HepG2 (cell line): ENCODE data around the gene PCAT7. TPM values are rescaled to one million over a fixed set of nuclear protein-coding genes. Genes with fewer than 3 reads are reported as not detected.

Experiments used
- ARHGAP35 ChIP-seq: sonication (generic); formaldehyde crosslinking; IDR thresholded peaks from 2 replicates; pipeline ENCODE4 v1.9.0; 2022; ENCODE audit warnings: mild to moderate bottlenecking, inconsistent platforms, moderate library complexity, missing genetic modification reagents, borderline replicate concordance
- CREB1 ChIP-seq, 2 experiments: fragments of 450-650 bp in 1 of 2; IDR thresholded peaks; 2 replicates each; pipeline ENCODE4 v1.6.1; 2016 to 2017; ENCODE audit warnings: control low read depth in 1 of 2, mild to moderate bottlenecking in 1 of 2, missing compliant biosample characterization in 1 of 2, missing genetic modification characterization in 1 of 2
- ELF1 ChIP-seq: sonication (generic); formaldehyde crosslinking; IDR thresholded peaks from 2 replicates; pipeline ENCODE4 v1.4.0; 2020; ENCODE audit warnings: missing genetic modification reagents
- FOXK1 ChIP-seq: sonication (generic); formaldehyde crosslinking; IDR thresholded peaks from 2 replicates; pipeline ENCODE4 v1.4.0; 2020; ENCODE audit warnings: low read depth, missing genetic modification reagents, borderline replicate concordance
- HES4 ChIP-seq: sonication (generic); formaldehyde crosslinking; IDR thresholded peaks from 2 replicates; pipeline ENCODE4 v1.9.0; 2021; ENCODE audit warnings: mild to moderate bottlenecking, missing genetic modification reagents, borderline replicate concordance
- HIVEP1 ChIP-seq: sonication (generic); formaldehyde crosslinking; IDR thresholded peaks from 2 replicates; pipeline ENCODE4 v1.4.0; 2020; ENCODE audit warnings: mild to moderate bottlenecking, missing genetic modification reagents
- MYC ChIP-seq: sonication (generic); formaldehyde crosslinking; IDR thresholded peaks from 2 replicates; pipeline ENCODE4 v1.9.0; 2021; ENCODE audit warnings: missing genetic modification reagents, borderline replicate concordance
- RFX5 ChIP-seq: IDR thresholded peaks from 2 replicates; pipeline ENCODE4 v1.6.1; 2011; ENCODE audit warnings: low read depth, low read length, improper control_type of control experiment
- XRCC5 ChIP-seq: fragments of 200-400 bp; formaldehyde crosslinking; optimal IDR thresholded peaks from 2 replicates; pipeline ENCODE3; 2017; ENCODE audit warnings: mild to moderate bottlenecking, low read length
- YEATS4 ChIP-seq: sonication (generic); formaldehyde crosslinking; IDR thresholded peaks from 2 replicates; pipeline ENCODE4 v1.4.0; 2020; ENCODE audit warnings: missing genetic modification reagents, borderline replicate concordance
- ZNF12 ChIP-seq: sonication (generic); formaldehyde crosslinking; IDR thresholded peaks from 2 replicates; pipeline ENCODE4 v1.5.0; 2020; ENCODE audit warnings: missing genetic modification reagents
- ZNF230 ChIP-seq: sonication (generic); formaldehyde crosslinking; IDR thresholded peaks from 2 replicates; pipeline ENCODE4 v1.4.0; 2020; ENCODE audit warnings: mild to moderate bottlenecking, missing genetic modification reagents
- ZNF256 ChIP-seq: sonication (generic); formaldehyde crosslinking; conservative IDR thresholded peaks from 2 replicates; pipeline ENCODE4 v1.4.0; 2020; ENCODE audit warnings: missing genetic modification reagents
- ZNF296 ChIP-seq: sonication (generic); formaldehyde crosslinking; conservative IDR thresholded peaks from 2 replicates; pipeline ENCODE4 v1.5.0; 2020; ENCODE audit warnings: mild to moderate bottlenecking, missing genetic modification reagents
- ZNF33B ChIP-seq: sonication (generic); formaldehyde crosslinking; IDR thresholded peaks from 2 replicates; pipeline ENCODE4 v1.5.1; 2020; ENCODE audit warnings: mild to moderate bottlenecking, missing genetic modification reagents
- ZNF430 ChIP-seq: sonication (generic); formaldehyde crosslinking; IDR thresholded peaks from 2 replicates; pipeline ENCODE4 v1.9.0; 2021; ENCODE audit warnings: mild to moderate bottlenecking, missing genetic modification reagents
- ZNF441 ChIP-seq: sonication (generic); formaldehyde crosslinking; IDR thresholded peaks from 2 replicates; pipeline ENCODE4 v1.7.0; 2021; ENCODE audit warnings: missing genetic modification reagents, borderline replicate concordance
- ZSCAN20 ChIP-seq: sonication (generic); formaldehyde crosslinking; IDR thresholded peaks from 2 replicates; pipeline ENCODE4 v1.4.0; 2020; ENCODE audit warnings: missing genetic modification reagents, mild to moderate bottlenecking, borderline replicate concordance
- polyA plus RNA-seq, 8 experiments: library from polyadenylated mRNA; depleted of rRNA in 3 of 8; stranded (reverse) in 7 of 8; unstranded in 1 of 8; fragments of >200 nt; fragmentation: Illumina TruSeq in 4 of 8; extraction: Trizol in 4 of 8; gene quantifications; 2 replicates each; pipeline versions ENCODE4 v1.2.1 to v1.2.3, GENCODE V29; 2011 to 2016; ENCODE audit warnings: low read depth in 4 of 8, missing spikeins in 1 of 8, mixed read lengths in 1 of 8; ENCODE audit not compliant: insufficient read depth in 1 of 8
- total RNA-seq, 5 experiments: library from RNA; depleted of rRNA; stranded (reverse); fragments of >200 nt; fragmentation: Illumina TruSeq; extraction: Trizol; gene quantifications; 2 replicates each; pipeline ENCODE4 v1.2.3, GENCODE V29; 2016; ENCODE audit warnings: low read depth in 1 of 5
- TF ChIP-seq, protein P1 (sequence below): sonication (generic); formaldehyde crosslinking; IDR thresholded peaks from 2 replicates; pipeline ENCODE4 v1.4.0; 2020; ENCODE audit warnings: missing genetic modification reagents, borderline replicate concordance
- TF ChIP-seq, protein P2 (sequence below): sonication (generic); formaldehyde crosslinking; IDR thresholded peaks from 2 replicates; pipeline ENCODE4 v1.5.1; 2020; ENCODE audit warnings: missing genetic modification reagents, mild to moderate bottlenecking, borderline replicate concordance
- TF ChIP-seq, protein P3 (sequence below): sonication (generic); formaldehyde crosslinking; IDR thresholded peaks from 2 replicates; pipeline ENCODE4 v1.4.0; 2020; ENCODE audit warnings: missing genetic modification reagents

The PCAT7 gene
- total and polyA plus RNA-seq, 2 of the 13 experiments (the other 11 are each of a cell fraction or from before 2014, with no cell fraction given), result 2.3 to 3.9 TPM

DNA sequence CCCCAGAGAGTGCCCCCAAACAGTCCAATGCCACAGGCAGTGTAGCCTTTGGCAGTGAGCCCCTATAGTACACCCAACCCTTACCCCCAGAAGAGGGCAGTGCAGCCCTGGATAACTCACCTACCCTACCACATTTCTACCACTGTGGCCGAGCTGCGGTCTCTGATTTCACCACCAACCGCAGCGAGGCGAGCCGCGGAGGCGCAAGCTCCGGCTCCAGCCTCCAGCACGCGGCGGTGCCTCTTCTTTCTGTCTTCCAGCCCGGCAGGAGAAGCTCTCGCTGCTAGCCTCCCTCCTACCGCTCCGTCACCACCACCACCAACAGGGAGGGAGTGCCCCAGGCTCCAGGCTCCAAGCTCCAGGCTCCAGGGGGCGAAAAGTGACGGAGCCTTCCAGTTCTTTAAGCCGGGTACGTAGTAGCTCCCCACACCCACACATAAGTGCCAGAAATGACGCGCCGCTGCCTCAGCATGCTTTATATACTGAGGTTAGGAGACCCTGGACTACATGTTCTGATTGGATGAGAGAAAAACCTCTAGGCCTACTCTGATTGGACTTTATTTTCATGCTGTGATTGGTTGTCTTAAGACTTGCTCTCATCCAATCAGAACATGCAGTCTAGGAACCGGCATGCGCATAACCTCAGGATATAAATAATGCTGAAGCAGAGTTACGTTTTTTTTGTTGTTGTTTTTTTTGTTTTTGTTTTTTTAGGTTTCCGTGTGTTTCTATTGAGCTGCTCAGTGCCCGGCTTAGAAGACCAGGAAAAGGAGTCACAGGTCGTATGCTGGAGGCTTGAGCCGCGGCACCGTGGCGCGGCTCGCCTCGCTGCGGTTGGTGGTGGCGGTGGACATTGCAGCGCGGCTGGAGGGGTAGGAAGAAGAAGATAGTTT is at the start of gene PCAT7 (continued):
- TF ChIP-seq CREB1 (IDR thresholded peaks at IDR 0.05), result peak; percentile 52
- TF ChIP-seq CREB1 (CRISPR knock-in tag; IDR thresholded peaks at IDR 0.05), result peak; percentile 81
- TF ChIP-seq ZNF296, result no peak
- TF ChIP-seq MYC, result peak; percentile 55; the same call in 1 of the 2 replicates
- TF ChIP-seq, protein P1, sequence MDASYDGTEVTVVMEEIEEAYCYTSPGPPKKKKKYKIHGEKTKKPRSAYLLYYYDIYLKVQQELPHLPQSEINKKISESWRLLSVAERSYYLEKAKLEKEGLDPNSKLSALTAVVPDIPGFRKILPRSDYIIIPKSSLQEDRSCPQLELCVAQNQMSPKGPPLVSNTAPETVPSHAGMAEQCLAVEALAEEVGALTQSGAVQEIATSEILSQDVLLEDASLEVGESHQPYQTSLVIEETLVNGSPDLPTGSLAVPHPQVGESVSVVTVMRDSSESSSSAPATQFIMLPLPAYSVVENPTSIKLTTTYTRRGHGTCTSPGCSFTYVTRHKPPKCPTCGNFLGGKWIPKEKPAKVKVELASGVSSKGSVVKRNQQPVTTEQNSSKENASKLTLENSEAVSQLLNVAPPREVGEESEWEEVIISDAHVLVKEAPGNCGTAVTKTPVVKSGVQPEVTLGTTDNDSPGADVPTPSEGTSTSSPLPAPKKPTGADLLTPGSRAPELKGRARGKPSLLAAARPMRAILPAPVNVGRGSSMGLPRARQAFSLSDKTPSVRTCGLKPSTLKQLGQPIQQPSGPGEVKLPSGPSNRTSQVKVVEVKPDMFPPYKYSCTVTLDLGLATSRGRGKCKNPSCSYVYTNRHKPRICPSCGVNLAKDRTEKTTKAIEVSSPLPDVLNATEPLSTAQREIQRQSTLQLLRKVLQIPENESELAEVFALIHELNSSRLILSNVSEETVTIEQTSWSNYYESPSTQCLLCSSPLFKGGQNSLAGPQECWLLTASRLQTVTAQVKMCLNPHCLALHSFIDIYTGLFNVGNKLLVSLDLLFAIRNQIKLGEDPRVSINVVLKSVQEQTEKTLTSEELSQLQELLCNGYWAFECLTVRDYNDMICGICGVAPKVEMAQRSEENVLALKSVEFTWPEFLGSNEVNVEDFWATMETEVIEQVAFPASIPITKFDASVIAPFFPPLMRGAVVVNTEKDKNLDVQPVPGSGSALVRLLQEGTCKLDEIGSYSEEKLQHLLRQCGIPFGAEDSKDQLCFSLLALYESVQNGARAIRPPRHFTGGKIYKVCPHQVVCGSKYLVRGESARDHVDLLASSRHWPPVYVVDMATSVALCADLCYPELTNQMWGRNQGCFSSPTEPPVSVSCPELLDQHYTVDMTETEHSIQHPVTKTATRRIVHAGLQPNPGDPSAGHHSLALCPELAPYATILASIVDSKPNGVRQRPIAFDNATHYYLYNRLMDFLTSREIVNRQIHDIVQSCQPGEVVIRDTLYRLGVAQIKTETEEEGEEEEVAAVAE, result peak; percentile 99
- TF ChIP-seq ZNF256 (CRISPR knock-in tag), result no peak
- no peak for TF ChIP-seq ZSCAN20 (CRISPR knock-in tag)
- TF ChIP-seq, protein P2, sequence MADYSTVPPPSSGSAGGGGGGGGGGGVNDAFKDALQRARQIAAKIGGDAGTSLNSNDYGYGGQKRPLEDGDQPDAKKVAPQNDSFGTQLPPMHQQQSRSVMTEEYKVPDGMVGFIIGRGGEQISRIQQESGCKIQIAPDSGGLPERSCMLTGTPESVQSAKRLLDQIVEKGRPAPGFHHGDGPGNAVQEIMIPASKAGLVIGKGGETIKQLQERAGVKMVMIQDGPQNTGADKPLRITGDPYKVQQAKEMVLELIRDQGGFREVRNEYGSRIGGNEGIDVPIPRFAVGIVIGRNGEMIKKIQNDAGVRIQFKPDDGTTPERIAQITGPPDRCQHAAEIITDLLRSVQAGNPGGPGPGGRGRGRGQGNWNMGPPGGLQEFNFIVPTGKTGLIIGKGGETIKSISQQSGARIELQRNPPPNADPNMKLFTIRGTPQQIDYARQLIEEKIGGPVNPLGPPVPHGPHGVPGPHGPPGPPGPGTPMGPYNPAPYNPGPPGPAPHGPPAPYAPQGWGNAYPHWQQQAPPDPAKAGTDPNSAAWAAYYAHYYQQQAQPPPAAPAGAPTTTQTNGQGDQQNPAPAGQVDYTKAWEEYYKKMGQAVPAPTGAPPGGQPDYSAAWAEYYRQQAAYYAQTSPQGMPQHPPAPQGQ (CRISPR knock-in tag), result no peak
- 0 out of 2 replicates have a peak, but pooled peaks have one; percentile 27 for TF ChIP-seq RFX5
- no peak for TF ChIP-seq FOXK1 (CRISPR knock-in tag)
- TF ChIP-seq ZNF441 (CRISPR knock-in tag), result peak; percentile 87
- peak; percentile 63; the same call in 1 of the 2 replicates for TF ChIP-seq ARHGAP35 (CRISPR knock-in tag)
- peak; percentile 9; the same call in 1 of the 2 replicates for TF ChIP-seq ELF1
- 0 out of 2 replicates have a peak, but pooled peaks have one; percentile 66 for TF ChIP-seq ZNF33B (CRISPR knock-in tag)
- TF ChIP-seq ZNF230, result peak; percentile 89; the same call in 1 of the 2 replicates
- no peak for TF ChIP-seq HES4 (CRISPR knock-in tag)
- TF ChIP-seq YEATS4 (CRISPR knock-in tag), result peak; percentile 66; the same call in 1 of the 2 replicates
- peak; percentile 65; the same call in 1 of the 2 replicates for TF ChIP-seq ZNF12 (CRISPR knock-in tag)
- TF ChIP-seq, protein P3, sequence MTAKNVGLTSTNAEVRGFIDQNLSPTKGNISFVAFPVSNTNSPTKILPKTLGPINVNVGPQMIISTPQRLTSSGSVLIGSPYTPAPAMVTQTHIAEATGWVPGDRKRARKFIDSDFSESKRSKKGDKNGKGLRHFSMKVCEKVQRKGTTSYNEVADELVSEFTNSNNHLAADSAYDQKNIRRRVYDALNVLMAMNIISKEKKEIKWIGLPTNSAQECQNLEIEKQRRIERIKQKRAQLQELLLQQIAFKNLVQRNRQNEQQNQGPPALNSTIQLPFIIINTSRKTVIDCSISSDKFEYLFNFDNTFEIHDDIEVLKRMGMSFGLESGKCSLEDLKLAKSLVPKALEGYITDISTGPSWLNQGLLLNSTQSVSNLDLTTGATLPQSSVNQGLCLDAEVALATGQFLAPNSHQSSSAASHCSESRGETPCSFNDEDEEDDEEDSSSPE (CRISPR knock-in tag), result 0 out of 2 replicates have a peak, but pooled peaks have one; percentile 37
- peak; percentile 33 for TF ChIP-seq XRCC5
- 0 out of 2 replicates have a peak, but pooled peaks have one; percentile 59 for TF ChIP-seq ZNF430 (CRISPR knock-in tag)
- TF ChIP-seq HIVEP1 (CRISPR knock-in tag), result peak; percentile 32; the same call in 1 of the 2 replicates
